Measurements from ENCODE around the gene SHBG.
"Not testable (repeated sequence)": the region's sequence is repeated elsewhere in the genome, so short reads cannot be mapped to it uniquely, and the experiment has no call there.

DNA sequence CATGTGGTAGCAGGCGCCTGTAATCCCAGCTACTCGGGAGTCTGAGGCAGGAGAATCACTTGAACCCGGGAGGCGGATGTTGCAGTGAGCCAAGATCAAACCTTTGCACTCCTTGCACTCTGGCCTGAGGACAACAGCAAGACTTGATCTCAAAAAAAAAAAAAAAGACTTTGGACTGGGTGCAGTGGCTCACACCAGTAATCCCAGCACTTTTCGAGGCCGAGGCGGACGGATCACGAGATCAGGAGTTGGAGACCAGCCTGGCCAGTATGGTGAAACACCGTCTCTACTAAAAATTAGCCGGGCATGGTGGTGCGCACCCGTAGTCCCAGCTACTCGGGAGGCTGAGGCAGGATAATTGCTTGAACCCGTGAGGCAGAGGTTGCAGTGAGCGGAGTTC is 4.2 kb upstream of the SHBG start:
- TF ChIP-seq, protein P1, sequence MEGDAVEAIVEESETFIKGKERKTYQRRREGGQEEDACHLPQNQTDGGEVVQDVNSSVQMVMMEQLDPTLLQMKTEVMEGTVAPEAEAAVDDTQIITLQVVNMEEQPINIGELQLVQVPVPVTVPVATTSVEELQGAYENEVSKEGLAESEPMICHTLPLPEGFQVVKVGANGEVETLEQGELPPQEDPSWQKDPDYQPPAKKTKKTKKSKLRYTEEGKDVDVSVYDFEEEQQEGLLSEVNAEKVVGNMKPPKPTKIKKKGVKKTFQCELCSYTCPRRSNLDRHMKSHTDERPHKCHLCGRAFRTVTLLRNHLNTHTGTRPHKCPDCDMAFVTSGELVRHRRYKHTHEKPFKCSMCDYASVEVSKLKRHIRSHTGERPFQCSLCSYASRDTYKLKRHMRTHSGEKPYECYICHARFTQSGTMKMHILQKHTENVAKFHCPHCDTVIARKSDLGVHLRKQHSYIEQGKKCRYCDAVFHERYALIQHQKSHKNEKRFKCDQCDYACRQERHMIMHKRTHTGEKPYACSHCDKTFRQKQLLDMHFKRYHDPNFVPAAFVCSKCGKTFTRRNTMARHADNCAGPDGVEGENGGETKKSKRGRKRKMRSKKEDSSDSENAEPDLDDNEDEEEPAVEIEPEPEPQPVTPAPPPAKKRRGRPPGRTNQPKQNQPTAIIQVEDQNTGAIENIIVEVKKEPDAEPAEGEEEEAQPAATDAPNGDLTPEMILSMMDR (conservative IDR thresholded peaks at IDR 0.05; ENCODE audit: low read depth, low read length): not testable (repeated sequence)
- TF ChIP-seq EZH2 (IDR thresholded peaks at IDR 0.05; ENCODE audit: borderline replicate concordance, low read depth, low read length, poor library complexity, severe bottlenecking): not testable (repeated sequence)

Data from A673 (cell line).